Renal pelvis (tissue), 4 donors: ENCODE data around the gene AIFM2. TPM values are rescaled to one million over a fixed set of nuclear protein-coding genes. Genes with fewer than 3 reads are reported as not detected.
"Not testable (repeated sequence)": the region's sequence is repeated elsewhere in the genome, so short reads cannot be mapped to it uniquely, and the experiment has no call there.

Source experiments
- DNase-seq: peaks from one replicate; pipeline ENCODE4 v3.0.0-alpha.2; 2013
- polyA plus RNA-seq, 3 donors: library from polyadenylated mRNA; unstranded; fragments of 120-200 nt; gene quantifications; one replicate each; pipeline ENCODE4 v1.2.1, GENCODE V29; 2013; ENCODE audit not compliant: insufficient read length in 3 of 3

AIFM2 gene
- polyA plus RNA-seq, 3 donors = 4.3 to 7.1 (median 7.1) TPM

DNA sequence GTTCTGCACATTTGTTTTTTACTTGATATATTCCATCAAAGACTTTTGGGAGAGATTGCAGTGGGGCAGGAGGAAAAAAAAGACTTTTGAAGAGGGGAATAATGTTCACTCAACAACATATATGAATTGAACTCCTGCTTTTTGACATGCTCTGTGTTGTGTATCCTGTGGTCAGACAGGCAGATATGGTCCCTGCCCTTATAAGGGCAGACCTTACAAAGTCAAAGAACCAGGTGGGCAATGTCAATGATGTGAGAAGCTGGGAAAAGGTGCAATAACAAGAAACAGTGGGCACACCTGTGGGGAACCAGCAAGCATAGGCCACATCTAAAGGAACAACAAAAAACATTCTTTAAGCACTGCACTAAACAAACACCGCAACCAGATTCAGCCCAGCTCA, 8.2 kb downstream of the AIFM2 start:
- no peak for DNase-seq

- no peak for DNase-seq
These were observed 8.8 kb downstream of the AIFM2 start for GRCh38 chr10:70123817-70124216.

DNA sequence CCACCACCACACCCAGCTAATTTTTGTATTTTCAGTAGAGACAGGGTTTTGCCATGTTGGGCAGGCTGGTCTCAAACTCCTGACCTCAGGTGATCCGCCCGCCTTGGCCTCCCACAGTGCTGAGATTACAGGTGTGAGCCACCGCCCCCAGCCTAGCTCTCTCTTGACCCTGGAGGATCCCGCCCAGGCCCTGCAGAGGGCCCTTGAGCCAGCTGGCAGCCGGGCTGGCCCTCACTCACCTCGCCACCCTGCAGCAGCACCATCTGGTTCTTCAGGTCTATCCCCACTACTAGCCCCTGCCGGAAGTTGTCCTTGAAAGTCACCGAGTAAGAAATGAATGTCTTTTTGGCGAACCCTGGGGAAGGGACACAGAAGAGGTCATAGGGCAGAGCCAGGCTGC, 9.5 kb downstream of the AIFM2 start:
- not testable (repeated sequence) for DNase-seq

DNA sequence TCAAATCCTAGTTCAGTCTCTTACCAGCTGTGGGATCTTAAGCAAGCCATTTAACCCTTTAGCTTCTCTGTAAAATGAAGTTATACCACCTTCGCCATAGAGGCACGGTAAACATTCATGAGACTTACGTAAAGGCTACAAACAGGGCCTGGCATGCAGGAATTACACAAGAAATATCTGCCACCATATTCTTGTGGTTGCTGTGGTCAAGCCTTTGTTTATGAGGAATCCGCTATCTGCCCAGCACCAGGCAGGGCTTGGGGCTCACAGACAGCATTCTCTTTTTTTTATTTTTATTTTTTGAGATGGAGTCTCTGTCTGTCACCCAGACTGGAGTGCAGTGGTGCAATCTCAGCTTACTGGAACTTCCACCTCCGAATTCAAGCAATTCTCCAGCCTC, 9.9 kb downstream of the AIFM2 start:
- no peak for DNase-seq

DNA sequence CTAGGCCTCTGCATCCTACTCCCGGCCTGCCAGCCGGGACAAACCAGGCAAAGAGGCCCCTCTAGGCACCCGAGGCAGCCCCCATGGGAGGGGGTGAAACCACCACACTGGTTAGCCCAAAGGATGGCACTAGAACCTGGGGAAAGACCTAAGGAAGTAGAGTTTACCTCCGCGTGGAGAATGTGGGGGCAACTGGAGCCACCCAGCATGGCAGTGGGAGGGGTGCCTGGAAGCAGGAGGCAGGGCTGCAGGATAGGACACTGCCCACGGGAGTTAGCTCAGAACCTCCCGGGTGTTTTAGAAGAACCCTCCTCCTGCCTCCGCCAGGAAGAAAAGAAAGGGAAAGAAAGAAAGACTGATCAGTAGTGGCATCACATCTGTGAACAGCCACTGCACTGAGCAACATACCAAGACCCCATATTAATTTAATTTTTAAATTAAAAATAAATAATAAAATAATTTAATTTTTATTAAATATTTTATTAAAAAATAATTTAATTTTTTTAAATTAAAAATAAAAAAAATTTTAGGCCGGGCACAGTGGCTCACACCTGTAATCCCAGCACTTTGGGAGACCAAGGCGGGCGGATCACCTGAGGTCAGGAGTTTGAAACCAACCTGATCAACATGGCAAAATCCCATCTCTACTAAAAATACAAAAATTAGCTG, 11.2 kb downstream of the AIFM2 start:
- DNase-seq = no peak

- DNase-seq = no peak
These were observed 12.2 kb downstream of the AIFM2 start for GRCh38 chr10:70120417-70120816.

DNA sequence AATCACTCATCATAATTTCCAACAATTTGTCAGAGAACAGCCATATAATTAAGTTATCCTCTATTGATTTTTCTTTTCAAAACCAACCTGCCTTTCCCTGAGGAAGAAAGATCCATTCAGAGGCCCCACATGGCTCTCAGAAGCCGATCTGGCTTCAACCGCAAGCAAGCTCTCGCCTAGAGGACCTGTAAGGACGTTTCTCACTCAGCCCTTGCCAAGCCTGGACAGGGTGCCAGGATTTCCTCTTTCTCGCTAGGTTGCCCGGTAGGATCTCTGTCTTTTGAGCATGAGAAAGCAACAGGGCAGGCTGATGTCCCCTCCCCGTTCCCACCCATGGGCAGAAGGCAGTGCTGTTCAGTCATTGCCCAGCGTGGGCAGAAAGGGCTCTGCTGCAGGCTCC, 13.0 kb downstream of the AIFM2 start:
- no peak for DNase-seq

DNA sequence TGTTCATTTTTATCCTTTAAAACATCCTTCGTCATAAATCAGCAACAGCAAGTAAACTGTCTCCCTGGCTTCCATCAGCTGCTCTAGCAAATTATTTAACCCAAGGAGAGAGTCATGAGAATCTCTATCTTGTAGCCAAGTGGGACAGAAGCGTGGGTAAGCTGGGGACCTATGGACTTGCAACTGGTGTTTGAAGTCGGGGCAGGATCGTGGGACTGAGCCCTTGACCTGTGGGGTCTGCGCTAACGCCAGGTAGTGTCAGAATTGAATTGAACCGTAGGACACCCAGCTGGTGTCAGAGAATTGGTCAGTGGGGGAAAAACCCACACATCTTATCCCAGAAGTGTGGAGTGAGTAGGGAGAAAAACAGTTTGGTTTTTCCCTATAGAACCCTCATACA, 13.4 kb downstream of the AIFM2 start:
- no peak for DNase-seq

GRCh38 chr10:70118196-70118595, 14.4 kb downstream of the AIFM2 start:
- no peak for DNase-seq

DNA sequence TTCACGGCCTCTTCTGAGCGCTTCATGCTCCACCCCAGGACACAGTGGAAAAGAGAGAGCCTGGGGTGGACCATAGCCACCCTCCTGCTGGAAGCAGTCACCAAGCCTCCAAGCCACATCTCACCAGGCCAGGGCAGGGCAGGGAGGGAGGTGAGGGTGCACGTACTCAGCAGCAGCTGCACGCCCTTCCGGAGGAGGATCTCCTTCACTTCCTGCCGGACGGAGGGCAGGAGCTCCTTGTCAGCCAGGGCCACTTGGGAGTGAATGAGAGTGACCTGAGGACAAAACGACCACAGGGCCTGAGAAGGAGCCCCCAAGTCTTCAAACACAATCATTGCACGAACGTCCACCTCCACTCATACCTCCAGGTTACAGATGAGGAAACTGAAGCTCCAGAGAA, 15.0 kb downstream of the AIFM2 start:
- no peak for DNase-seq

GRCh38 chr10:70115948-70116682, 16.5 kb downstream of the AIFM2 start:
- peak; percentile 44 for DNase-seq

DNA sequence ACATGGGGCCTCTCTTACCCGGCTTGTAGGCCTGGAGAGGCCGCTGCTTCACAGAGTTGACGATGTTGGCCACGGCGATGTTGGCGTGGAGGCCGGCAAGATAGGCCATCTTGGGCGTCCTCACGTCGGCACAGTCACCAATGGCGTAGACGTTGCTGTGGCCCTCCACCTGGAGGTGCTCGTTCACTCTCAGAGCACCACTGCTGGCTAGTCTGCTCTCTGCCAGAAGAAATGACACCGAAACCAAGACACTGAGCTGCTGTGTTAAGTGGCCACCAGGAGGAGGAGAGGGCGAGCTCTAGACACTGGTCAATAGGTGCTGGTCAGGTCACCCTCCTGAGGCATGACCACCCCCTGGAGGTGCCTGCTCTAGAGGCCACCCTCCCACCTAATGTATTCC, 17.7 kb downstream of the AIFM2 start:
- DNase-seq = no peak

GRCh38 chr10:70112071-70112470, 20.6 kb downstream of the AIFM2 start:
- no peak for DNase-seq

- no peak for DNase-seq
These were observed 21.1 kb downstream of the AIFM2 start for GRCh38 chr10:70111496-70111895.

DNA sequence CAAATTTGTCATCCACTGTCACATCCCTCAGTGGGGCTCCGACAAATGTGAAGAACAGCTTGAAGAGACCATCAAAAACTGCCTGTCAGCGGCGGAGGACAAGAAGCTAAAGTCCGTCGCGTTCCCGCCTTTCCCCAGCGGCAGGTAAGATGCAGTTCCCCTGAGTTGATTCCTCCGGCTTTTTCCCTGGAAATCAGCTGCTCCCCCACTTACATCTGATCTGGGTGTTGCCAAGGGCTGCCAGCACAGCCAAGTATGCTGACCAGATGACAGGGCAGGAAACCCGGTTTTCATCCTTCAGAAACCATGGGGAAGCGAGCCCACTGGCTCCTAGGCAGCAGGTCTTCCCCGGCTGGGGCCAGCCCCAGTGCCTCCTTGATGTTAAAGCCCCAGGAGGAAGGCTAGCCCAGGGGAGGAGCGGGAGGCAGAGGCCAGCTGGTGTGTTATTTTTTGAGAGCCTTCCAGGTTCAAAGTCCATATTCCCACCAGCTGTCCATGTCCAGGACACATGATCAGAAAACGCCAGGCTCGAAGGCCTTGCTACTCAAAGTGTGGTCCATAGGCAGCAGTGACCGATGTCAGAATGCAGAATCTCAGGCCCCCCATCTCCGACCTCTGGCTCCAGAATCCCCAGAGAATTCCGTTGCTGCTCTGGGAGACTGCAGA, 23.4 kb downstream of the AIFM2 start:
- no peak for DNase-seq

- no peak for DNase-seq
These were observed 25.4 kb downstream of the AIFM2 start for GRCh38 chr10:70106958-70107791.

DNA sequence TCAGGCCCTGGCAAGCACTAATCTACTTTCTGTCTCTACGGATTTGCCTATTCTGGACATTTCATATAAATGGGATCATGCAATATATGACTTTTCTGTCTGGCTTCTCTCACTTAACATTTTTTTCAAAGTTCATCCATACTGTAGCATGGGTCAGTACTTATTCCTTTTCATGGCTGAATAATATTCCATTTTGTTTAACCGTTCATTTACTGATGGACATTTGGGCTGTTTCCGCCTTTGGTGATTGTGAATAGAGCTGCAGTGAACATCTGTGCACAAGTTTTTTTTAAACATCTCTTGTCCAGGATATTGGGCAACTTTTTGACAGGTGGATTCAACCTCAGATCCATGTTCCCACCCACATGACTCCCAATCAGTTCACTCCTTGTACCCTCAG, 31.0 kb downstream of the AIFM2 start:
- no peak for DNase-seq

- not testable (repeated sequence) for DNase-seq
These were observed 31.5 kb downstream of the AIFM2 start for GRCh38 chr10:70101068-70101562.

GRCh38 chr10:70098271-70098670, 34.4 kb downstream of the AIFM2 start:
- no peak for DNase-seq

DNA sequence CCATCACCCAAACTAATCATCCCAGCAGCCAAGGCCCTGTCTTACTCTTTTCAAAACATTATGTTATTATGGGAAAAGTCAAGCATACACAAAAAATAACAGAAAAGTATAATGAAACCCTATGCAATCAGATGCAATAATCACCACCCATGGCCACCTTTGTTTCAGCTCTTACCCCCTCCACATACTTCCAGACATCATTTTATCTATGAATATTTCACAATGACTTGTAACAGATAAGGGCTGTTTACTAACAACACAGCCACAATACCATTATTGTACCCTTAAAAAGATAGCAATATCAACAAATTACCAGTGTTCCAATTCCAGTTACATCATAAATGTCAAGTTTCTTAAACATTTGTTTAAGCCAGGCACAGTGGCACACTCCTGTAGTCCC, 35.2 kb downstream of the AIFM2 start:
- DNase-seq = no peak

DNA sequence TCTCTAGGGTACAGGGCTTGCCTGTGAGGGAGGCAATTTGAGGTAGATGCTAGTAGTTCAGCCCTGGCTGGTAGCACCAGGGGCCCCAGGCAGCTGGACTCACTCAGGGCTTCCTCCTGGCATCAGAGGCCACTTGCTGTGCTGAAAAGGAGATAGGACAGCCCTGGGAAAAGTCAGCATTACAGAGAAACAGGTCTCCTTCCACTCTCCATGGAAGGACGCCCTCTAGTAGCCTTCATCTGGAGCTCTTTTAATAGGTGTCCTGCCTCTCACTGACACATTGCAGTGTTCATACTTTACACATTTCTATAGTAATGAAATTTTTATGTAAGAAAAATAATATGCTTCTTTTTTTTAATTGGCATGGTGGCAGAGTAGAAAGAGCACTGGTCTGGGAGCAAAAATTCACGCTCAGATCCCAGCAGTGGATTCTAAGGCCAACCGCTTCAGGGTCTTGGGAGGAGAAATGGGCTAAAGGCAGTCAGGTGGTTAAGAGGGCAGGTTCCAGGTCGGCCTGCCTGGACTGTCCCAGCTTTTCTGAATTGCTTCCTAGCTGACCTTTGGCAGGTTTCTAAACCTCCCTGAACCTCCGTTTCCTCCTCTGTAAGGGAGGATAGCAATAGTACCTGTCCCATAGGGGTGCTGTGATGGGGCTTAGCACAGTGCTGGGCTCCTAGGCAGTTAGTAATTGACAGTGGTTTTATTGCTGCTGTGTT, 35.8 kb downstream of the AIFM2 start:
- no peak for DNase-seq
